Fibroblast of lung (primary cell): ENCODE measurements around the gene PVRIG. TPM values are rescaled to one million over a fixed set of nuclear protein-coding genes. Genes with fewer than 3 reads are reported as not detected.

Experiments used
- DNase-seq, 2 donors: peaks; one replicate each; pipeline versions ENCODE4 v3.0.0 to v3.0.0-alpha.2; 2010; ENCODE audit warnings: low read depth in 2 of 2
- H2AFZ ChIP-seq: 2 replicates; pipeline ENCODE4 v1.5.1; 2012; ENCODE audit warnings: low read length, control low read depth, inconsistent platforms
- H3K27ac ChIP-seq: 2 replicates; pipeline ENCODE4 v1.5.1; 2011; ENCODE audit warnings: low read length, control low read depth; ENCODE audit not compliant: insufficient read depth
- H3K27me3 ChIP-seq: 2 replicates; pipeline ENCODE4 v1.5.1; 2011; ENCODE audit warnings: mild to moderate bottlenecking, low read length; ENCODE audit not compliant: control insufficient read depth, insufficient read depth
- H3K36me3 ChIP-seq: 2 replicates; pipeline ENCODE4 v1.5.1; 2011; ENCODE audit warnings: low read length; ENCODE audit not compliant: control insufficient read depth, insufficient read depth
- H3K4me1 ChIP-seq: 2 replicates; pipeline ENCODE4 v1.5.1; 2011; ENCODE audit warnings: low read length; ENCODE audit not compliant: control insufficient read depth, insufficient read depth; ENCODE audit errors: extremely low read depth
- H3K4me2 ChIP-seq: 2 replicates; pipeline ENCODE4 v1.5.1; 2011; ENCODE audit warnings: low read length, control low read depth; ENCODE audit not compliant: insufficient read depth; ENCODE audit errors: extremely low read depth
- H3K4me3 ChIP-seq, 4 experiments: fragments of 200-600 bp in 1 of 4; sonication (generic) in 1 of 4; replicated peaks in 1 of 4; 2 replicates each; pipeline ENCODE4 v1.5.1; 2011 to 2016; ENCODE audit warnings: low read length in 4 of 4, low read depth in 3 of 4, mild to moderate bottlenecking in 3 of 4, control low read depth in 2 of 4, inconsistent platforms in 1 of 4, mixed read lengths in 1 of 4; ENCODE audit not compliant: insufficient read depth in 1 of 4; ENCODE audit errors: control extremely low read depth in 1 of 4
- H3K79me2 ChIP-seq: 2 replicates; pipeline ENCODE4 v1.5.1; 2012; ENCODE audit warnings: mild to moderate bottlenecking, low read length, inconsistent platforms; ENCODE audit not compliant: control insufficient read depth, insufficient read depth
- H3K9ac ChIP-seq: 2 replicates; pipeline ENCODE4 v1.5.1; 2011; ENCODE audit warnings: mild to moderate bottlenecking, low read length, control low read depth; ENCODE audit not compliant: insufficient read depth
- H3K9me3 ChIP-seq: 2 replicates; pipeline ENCODE4 v1.5.1; 2012; ENCODE audit warnings: low read depth, low read length; ENCODE audit not compliant: control insufficient read depth, insufficient read depth
- H4K20me1 ChIP-seq: 2 replicates; pipeline ENCODE4 v1.5.1; 2011; ENCODE audit warnings: low read length; ENCODE audit not compliant: control insufficient read depth, insufficient read depth; ENCODE audit errors: extremely low read depth
- CTCF ChIP-seq, 2 donors: IDR thresholded peaks in 1 of 2; conservative IDR thresholded peaks in 1 of 2; 1 replicate in 1 of 2; 2 replicates in 1 of 2; pipeline ENCODE4 v1.5.1; 2011 to 2012; ENCODE audit warnings: low read length in 2 of 2, control low read depth in 1 of 2, inconsistent platforms in 1 of 2, low read depth in 1 of 2, mild to moderate bottlenecking in 1 of 2
- EZH2 ChIP-seq: IDR thresholded peaks from 2 replicates; pipeline ENCODE4 v1.5.1; 2012; ENCODE audit warnings: low read length, control low read depth, mild to moderate bottlenecking; ENCODE audit errors: missing control alignments
- polyA plus RNA-seq, 2 donors: library from polyadenylated mRNA; depleted of rRNA in 1 of 2; stranded (reverse) in 1 of 2; unstranded in 1 of 2; fragments of >200 nt; gene quantifications; 2 replicates each; pipeline ENCODE4 v1.2.1, GENCODE V29; 2011 to 2012; ENCODE audit warnings: missing spikeins in 1 of 2
- total RNA-seq: library from RNA; depleted of rRNA; stranded (reverse); fragments of >200 nt; gene quantifications from 2 replicates; pipeline ENCODE4 v1.2.1, GENCODE V29; 2014

Gene PVRIG
- total and polyA plus RNA-seq, 2 donors (not counting 1 experiment from before 2014, with no cell fraction given) = not detected

DNA sequence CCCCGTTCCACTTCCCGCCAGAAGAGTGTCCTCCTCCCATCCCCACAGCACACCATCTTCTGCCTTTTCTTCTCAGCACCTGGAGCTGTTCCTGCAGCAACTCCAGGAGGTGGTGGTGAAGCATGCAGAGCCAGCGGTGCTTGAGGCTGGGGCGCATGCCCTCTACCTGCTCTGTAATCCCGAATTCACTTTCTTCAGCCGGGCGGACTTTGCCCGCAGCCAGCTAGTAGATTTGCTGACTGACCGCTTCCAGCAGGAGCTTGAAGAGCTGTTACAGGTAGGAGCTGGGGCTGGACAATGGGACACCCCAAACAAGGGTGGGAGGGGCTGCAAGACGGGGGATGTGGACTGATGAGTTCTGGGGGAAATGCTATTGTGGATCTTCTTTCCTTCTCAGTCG is 19.1 kb upstream of the PVRIG start:
- TF ChIP-seq EZH2 = no peak
- no peak for TF ChIP-seq CTCF (conservative IDR thresholded peaks at IDR 0.05 in 1 of 2, IDR thresholded peaks at IDR 0.05 in 1 of 2; ENCODE audit: low read depth in 1 of 2, low read length in 2 of 2)
- Histone ChIP-seq H4K20me1 (no peaks in the 10 kb centered on the region), H3K4me2 (no peak overlapping the region), H3K9me3 (no peaks in the 10 kb centered on the region), H3K79me2 (no peaks in the 10 kb centered on the region), H3K9ac (no peak overlapping the region), H3K4me3 (no peak overlapping the region), H3K27ac (no peak overlapping the region), H3K4me1 (no peaks in the 10 kb centered on the region), H2AFZ (no peak overlapping the region), H3K36me3 (no peaks in the 10 kb centered on the region), H3K27me3 (no peaks in the 10 kb centered on the region)
- no peak for DNase-seq

DNA sequence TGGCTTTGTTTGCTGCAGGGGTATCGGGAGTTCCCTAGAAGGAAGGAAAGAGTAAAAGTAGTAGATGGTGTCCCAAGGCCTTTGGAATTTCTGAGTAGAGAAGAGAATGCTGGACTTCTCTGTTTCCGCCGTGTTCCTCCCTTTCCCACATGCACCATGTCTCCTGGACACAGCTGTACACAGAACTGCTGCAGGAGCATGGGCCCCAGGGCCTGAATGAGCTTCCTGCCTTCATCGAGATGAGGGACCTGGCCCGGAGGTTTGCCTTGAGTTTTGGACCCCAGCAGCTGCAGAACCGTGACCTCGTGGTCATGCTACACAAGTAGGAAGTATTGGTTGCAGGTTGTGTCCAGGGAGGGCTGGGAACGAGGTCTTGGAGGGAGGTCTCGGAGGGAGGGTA is 15.3 kb upstream of the PVRIG start:
- H3K27ac ChIP-seq = no peak overlapping the region
- H4K20me1 ChIP-seq = no peaks in the 10 kb centered on the region
- H3K4me2 ChIP-seq = no peak overlapping the region
- no peaks in the 10 kb centered on the region for H3K79me2 ChIP-seq
- H3K4me1 ChIP-seq = no peaks in the 10 kb centered on the region
- no peaks in the 10 kb centered on the region for H3K9me3 ChIP-seq
- H3K9ac ChIP-seq = no peak overlapping the region
- H3K27me3 ChIP-seq = no peaks in the 10 kb centered on the region
- no peak overlapping the region for H3K4me3 ChIP-seq
- TF ChIP-seq EZH2 (no peak), CTCF (conservative IDR thresholded peaks at IDR 0.05 in 1 of 2, IDR thresholded peaks at IDR 0.05 in 1 of 2; ENCODE audit: low read depth in 1 of 2, low read length in 2 of 2) (no peak)
- H2AFZ ChIP-seq = no peak overlapping the region
- H3K36me3 ChIP-seq = no peaks in the 10 kb centered on the region
- DNase-seq = no peak

DNA sequence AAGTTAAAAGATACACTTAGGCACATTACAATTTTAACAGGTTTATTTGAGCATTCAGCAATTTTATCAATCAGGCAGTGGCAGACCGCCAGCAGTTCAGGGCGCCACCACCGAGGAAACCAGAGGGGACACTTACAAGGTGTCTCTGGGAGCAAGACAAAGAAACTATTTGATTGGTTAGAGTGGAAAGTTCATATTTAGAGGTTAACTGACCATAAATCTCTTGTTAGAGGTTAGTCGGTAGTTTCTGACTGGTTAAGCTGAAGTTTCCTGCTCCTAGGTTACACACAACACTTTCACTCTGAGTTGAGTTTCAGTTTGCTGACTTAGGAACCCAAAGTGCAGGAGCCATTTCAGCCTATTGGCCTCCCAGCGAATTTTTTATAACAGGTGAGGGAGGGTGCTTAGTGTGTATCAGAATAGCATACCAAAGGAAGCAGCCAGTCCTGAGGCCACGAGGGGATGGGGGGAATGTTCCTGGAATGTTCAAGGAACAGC is 10.8 kb upstream of the PVRIG start:
- H3K4me2 ChIP-seq = no peak overlapping the region
- no peak overlapping the region for H3K9ac ChIP-seq
- H3K4me3 ChIP-seq = no peak overlapping the region
- TF ChIP-seq CTCF (conservative IDR thresholded peaks at IDR 0.05 in 1 of 2, IDR thresholded peaks at IDR 0.05 in 1 of 2; ENCODE audit: low read depth in 1 of 2, low read length in 2 of 2) (no peak), EZH2 (no peak)
- no peaks in the 10 kb centered on the region for H3K27me3 ChIP-seq
- no peak overlapping the region for H3K27ac ChIP-seq
- H3K79me2 ChIP-seq = no peaks in the 10 kb centered on the region
- H2AFZ ChIP-seq = no peak overlapping the region
- no peaks in the 10 kb centered on the region for H4K20me1 ChIP-seq
- DNase-seq = no peak
- no peaks in the 10 kb centered on the region for H3K36me3 ChIP-seq
- H3K9me3 ChIP-seq = no peaks in the 10 kb centered on the region
- no peaks in the 10 kb centered on the region for H3K4me1 ChIP-seq
